PFSK-1 (cell line): Measurements from ENCODE around the gene GRAMD1B.

Experiments used
- FOXP2 ChIP-seq: optimal IDR thresholded peaks from 2 replicates; pipeline ENCODE3; 2011; ENCODE audit warnings: borderline replicate concordance, control low read depth, inconsistent platforms; ENCODE audit not compliant: insufficient read depth; ENCODE audit errors: extremely low read length, extremely low read depth
- POLR2AphosphoS5 ChIP-seq: IDR thresholded peaks from 2 replicates; pipeline ENCODE4 v1.6.1; 2012; ENCODE audit warnings: low read depth, mild to moderate bottlenecking, control low read depth, low read length, moderate library complexity
- SIN3A ChIP-seq: IDR thresholded peaks from 2 replicates; pipeline ENCODE4 v1.6.1; 2012; ENCODE audit warnings: mild to moderate bottlenecking, low read length, moderate library complexity, borderline replicate concordance; ENCODE audit not compliant: insufficient read depth
- TAF1 ChIP-seq: IDR thresholded peaks from 2 replicates; pipeline ENCODE4 v1.6.1; 2012; ENCODE audit warnings: low read length, control low read depth, borderline replicate concordance; ENCODE audit not compliant: insufficient read depth
- TF ChIP-seq, protein P1 (sequence below), 2 experiments: IDR thresholded peaks; 2 replicates each; pipeline versions ENCODE4 v1.6.1 to v1.8.0; 2011 to 2012; ENCODE audit warnings: low read depth in 2 of 2, low read length in 2 of 2, control low read depth in 1 of 2, inconsistent platforms in 1 of 2, mild to moderate bottlenecking in 1 of 2, moderate library complexity in 1 of 2; ENCODE audit not compliant: insufficient read depth in 1 of 2

DNA sequence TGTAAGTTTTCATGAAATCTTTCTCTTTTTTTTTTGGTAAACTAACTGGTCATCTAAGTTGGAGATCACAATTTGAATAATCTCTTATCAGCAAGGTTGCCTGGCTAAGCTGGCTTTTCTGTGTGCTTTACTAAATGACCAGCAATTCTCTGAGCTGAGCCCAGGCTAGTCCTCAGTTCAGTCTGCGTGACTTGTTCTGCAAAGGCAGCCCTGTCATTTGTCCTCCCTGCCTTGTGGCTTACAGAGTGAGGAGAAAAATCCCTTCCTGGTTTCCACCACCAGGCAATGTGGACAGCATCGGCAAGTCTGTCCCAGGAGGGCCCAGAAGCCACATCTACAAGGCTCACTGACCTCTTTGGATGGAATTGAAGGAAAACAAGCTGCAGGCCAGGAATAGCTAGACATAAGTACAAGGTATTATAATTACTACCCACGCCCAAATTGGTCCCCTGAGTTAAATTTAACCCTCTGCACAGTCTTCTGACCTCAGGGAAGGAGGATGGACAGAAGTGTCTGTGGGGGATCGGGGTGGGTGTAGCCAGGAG is 115.7 kb downstream of the GRAMD1B start:
- TF ChIP-seq POLR2AphosphoS5: no peak
- no peak for TF ChIP-seq FOXP2
- TF ChIP-seq TAF1: no peak
- TF ChIP-seq, protein P1, sequence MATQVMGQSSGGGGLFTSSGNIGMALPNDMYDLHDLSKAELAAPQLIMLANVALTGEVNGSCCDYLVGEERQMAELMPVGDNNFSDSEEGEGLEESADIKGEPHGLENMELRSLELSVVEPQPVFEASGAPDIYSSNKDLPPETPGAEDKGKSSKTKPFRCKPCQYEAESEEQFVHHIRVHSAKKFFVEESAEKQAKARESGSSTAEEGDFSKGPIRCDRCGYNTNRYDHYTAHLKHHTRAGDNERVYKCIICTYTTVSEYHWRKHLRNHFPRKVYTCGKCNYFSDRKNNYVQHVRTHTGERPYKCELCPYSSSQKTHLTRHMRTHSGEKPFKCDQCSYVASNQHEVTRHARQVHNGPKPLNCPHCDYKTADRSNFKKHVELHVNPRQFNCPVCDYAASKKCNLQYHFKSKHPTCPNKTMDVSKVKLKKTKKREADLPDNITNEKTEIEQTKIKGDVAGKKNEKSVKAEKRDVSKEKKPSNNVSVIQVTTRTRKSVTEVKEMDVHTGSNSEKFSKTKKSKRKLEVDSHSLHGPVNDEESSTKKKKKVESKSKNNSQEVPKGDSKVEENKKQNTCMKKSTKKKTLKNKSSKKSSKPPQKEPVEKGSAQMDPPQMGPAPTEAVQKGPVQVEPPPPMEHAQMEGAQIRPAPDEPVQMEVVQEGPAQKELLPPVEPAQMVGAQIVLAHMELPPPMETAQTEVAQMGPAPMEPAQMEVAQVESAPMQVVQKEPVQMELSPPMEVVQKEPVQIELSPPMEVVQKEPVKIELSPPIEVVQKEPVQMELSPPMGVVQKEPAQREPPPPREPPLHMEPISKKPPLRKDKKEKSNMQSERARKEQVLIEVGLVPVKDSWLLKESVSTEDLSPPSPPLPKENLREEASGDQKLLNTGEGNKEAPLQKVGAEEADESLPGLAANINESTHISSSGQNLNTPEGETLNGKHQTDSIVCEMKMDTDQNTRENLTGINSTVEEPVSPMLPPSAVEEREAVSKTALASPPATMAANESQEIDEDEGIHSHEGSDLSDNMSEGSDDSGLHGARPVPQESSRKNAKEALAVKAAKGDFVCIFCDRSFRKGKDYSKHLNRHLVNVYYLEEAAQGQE (IDR thresholded peaks at IDR 0.05; ENCODE audit: insufficient read depth in 1 of 2, low read depth in 2 of 2, low read length in 2 of 2): no peak
- no peak for TF ChIP-seq SIN3A
